GM13977 (cell line): ENCODE results near the gene SESN2.

Experiments used
- DNase-seq: peaks from one replicate; pipeline ENCODE4 v3.0.0; 2012; ENCODE audit warnings: low spot score
- CTCF ChIP-seq: IDR thresholded peaks from 2 replicates; pipeline ENCODE4 v1.5.1; 2012; ENCODE audit warnings: mild to moderate bottlenecking, control low read depth; ENCODE audit not compliant: insufficient read depth; ENCODE audit errors: extremely low read depth, missing control alignments
- in situ Hi-C: fragments of 300-500 bp; cut with MboI; formaldehyde crosslinking; loops from one replicate; pipeline ENCODE4 v1.12.0; 2022; ENCODE audit warnings: low sequenced_read_pairs, low pct_unique_long_range_greater_than_20kb, mixed read lengths, inconsistent platforms; ENCODE audit not compliant: unreplicated experiment

The SESN2 gene

GRCh38 chr1:28296401-28297261, 37.3 kb downstream of the SESN2 start:
- in situ Hi-C loops: no loop called here
- no peak for DNase-seq
- no peak for TF ChIP-seq CTCF

GRCh38 chr1:28297826-28298225, 38.5 kb downstream of the SESN2 start:
- DNase-seq: no peak
- TF ChIP-seq CTCF: no peak
- in situ Hi-C loops: no loop called here

GRCh38 chr1:28298438-28298837, 39.1 kb downstream of the SESN2 start:
- no peak for DNase-seq
- no peak for TF ChIP-seq CTCF
- in situ Hi-C loops: no loop called here

GRCh38 chr1:28301368-28302174, 42.3 kb downstream of the SESN2 start:
- in situ Hi-C loops: no loop called here
- no peak for DNase-seq
- TF ChIP-seq CTCF: no peak

- no peak for TF ChIP-seq CTCF
- in situ Hi-C loops: no loop called here
Measured at GRCh38 chr1:28302247-28302646, 42.9 kb downstream of the SESN2 start.

GRCh38 chr1:28306301-28306949, 47.1 kb downstream of the SESN2 start:
- no peak for DNase-seq

More at GRCh38 chr1:28302247-28302646, 42.9 kb downstream of the SESN2 start:
- DNase-seq: no peak

More at GRCh38 chr1:28306301-28306949, 47.1 kb downstream of the SESN2 start:
- in situ Hi-C loops: no loop called here
- no peak for TF ChIP-seq CTCF
